Esophagus muscularis mucosa (tissue), 4 donors: Measurements from ENCODE around the gene TUT4.

Source experiments
- EP300 ChIP-seq: sonication (generic); formaldehyde crosslinking; IDR thresholded peaks from one replicate; pipeline ENCODE4 v1.6.1; 2017; ENCODE audit warnings: antibody characterized with exemption
- POLR2A ChIP-seq: fragments of 450-650 bp; IDR thresholded peaks from one replicate; pipeline ENCODE4 v1.6.1; 2017; ENCODE audit warnings: antibody characterized with exemption, moderate library complexity, mild to moderate bottlenecking, low read depth
- POLR2AphosphoS5 ChIP-seq, 2 donors: sonication (generic); formaldehyde crosslinking; IDR thresholded peaks; one replicate each; pipeline ENCODE4 v1.6.1; 2017; ENCODE audit warnings: antibody characterized with exemption in 2 of 2
- TF ChIP-seq, protein P1 (sequence below), 3 experiments: fragments of 200-600 bp in 2 of 3; fragments of 450-650 bp in 1 of 3; sonication (generic) in 2 of 3; IDR thresholded peaks; one replicate each; pipeline ENCODE4 v1.5.1; 2017 to 2019; ENCODE audit warnings: antibody characterized with exemption in 3 of 3, mild to moderate bottlenecking in 2 of 3, moderate library complexity in 1 of 3

- TF ChIP-seq POLR2A (no peak), POLR2AphosphoS5 (IDR thresholded peaks at IDR 0.05) (no peak), EP300 (no peak)
- TF ChIP-seq, protein P1, sequence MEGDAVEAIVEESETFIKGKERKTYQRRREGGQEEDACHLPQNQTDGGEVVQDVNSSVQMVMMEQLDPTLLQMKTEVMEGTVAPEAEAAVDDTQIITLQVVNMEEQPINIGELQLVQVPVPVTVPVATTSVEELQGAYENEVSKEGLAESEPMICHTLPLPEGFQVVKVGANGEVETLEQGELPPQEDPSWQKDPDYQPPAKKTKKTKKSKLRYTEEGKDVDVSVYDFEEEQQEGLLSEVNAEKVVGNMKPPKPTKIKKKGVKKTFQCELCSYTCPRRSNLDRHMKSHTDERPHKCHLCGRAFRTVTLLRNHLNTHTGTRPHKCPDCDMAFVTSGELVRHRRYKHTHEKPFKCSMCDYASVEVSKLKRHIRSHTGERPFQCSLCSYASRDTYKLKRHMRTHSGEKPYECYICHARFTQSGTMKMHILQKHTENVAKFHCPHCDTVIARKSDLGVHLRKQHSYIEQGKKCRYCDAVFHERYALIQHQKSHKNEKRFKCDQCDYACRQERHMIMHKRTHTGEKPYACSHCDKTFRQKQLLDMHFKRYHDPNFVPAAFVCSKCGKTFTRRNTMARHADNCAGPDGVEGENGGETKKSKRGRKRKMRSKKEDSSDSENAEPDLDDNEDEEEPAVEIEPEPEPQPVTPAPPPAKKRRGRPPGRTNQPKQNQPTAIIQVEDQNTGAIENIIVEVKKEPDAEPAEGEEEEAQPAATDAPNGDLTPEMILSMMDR (IDR thresholded peaks at IDR 0.05) = no peak
These were observed 45.0 kb upstream of the TUT4 start for GRCh38 chr1:52597912-52598311.
